HG03442 (cell line): ENCODE data around the gene TMEM198.

Experiments used
- ATAC-seq: cut with Tn5 transposase; IDR thresholded peaks from one replicate; pipeline ENCODE4 v1.9.1; 2021; ENCODE audit warnings: mild to moderate bottlenecking, moderate library complexity; ENCODE audit not compliant: unreplicated experiment

Gene TMEM198

DNA sequence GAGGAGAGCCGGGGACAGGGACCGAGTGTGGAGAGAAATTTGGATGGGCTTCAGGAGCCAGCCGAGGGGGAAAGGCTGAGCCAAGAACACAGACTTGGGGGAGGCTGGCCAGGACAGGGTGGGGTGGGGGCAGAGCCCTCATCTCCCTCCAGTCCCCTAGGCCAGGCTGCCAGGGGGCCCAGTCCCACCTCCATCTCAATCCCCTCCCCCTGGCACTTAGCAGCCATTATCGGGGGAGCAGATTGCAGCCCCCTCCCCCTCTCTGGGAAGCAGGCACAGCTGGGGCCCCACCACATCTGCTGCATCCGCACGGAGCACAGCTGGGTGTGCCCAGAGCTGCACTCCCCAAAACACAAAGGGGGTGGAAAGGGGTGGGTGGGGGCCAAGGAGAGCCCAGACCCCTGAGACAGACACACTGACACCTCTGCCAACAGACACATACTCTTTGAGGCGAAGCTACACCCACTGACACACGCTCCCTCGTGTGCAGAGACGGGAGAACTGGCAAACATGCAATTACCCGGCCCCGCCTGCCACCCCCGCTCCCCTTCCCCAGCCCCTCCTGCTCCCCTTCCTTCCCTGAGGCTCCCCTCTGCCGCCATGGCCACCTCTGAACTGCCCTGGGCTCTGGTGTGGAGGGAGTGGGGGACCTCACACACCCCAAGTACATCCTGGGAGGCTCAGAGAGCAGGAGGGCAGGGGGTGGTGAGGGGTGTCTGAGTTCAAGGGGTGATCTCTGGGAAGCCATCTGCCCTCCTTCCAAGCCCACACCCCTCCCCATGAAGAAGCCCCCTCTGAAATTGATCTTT is 34.7 kb upstream of the TMEM198 start:
- ATAC-seq, result no peak

DNA sequence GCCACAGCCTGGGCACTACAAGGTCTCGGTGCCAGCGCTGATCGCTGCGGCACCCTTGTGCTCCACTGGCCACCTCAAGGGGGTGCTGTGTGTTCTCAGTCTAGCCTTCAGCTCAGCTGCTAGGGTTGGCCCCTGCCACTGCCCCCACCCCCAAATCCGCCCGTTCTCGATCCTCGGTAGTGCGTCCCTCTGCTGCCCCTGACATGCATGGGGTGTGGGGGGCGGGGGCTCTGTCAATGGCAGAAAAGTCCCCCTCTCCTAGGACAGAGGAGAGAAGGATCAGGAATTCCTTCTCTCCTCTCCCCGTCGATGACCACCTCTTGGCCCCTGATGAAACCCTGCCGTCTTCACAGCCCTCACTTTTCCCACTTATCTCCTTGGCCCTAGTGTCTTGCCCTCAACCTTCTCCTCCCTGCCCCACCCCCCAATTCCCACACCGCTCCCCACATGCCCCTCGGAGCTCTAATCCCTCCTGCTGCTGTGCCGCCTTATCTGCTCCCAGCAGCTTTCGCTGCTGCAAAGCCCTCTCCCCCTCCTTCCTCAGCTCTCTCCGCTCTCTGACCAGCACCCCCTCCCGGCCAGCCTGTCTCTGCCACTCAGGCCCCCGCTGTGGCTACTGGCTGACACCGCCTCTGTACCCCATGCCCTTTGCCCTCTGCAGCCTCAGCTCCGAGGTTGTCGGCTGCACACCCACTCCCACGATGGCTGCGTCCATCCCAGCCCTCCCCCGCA is 33.9 kb upstream of the TMEM198 start:
- ATAC-seq, result no peak

DNA sequence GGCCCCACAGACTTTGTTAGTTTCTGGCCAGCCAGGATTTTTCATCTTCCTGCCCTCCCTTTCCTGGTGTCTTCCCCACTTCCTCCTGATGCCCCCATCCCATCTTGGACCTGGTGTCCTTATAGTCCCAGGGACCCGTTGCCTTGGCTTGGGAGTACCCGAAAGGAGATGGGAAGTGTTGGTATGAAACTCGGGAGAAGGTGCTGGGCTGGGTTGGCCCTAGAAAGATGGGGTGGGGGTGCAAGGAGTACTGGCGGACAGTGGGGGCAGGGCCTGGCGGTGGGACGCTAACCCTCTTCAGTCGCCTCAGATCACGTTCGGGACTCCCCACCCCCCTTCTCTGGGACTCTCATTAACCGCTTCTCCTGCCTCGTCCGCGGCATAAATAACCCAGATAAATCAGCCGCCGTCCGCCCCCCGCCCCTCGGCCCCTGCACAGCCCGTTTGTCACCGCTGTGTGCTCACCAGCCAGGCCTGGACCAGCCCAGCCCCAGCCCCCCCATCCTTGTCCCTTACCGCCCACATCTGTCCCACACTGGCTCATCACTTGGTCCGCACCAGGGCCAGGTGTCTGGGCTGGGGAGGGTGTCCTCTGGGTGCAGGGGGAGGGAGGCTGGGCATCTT is 33.2 kb upstream of the TMEM198 start:
- ATAC-seq, result no peak

DNA sequence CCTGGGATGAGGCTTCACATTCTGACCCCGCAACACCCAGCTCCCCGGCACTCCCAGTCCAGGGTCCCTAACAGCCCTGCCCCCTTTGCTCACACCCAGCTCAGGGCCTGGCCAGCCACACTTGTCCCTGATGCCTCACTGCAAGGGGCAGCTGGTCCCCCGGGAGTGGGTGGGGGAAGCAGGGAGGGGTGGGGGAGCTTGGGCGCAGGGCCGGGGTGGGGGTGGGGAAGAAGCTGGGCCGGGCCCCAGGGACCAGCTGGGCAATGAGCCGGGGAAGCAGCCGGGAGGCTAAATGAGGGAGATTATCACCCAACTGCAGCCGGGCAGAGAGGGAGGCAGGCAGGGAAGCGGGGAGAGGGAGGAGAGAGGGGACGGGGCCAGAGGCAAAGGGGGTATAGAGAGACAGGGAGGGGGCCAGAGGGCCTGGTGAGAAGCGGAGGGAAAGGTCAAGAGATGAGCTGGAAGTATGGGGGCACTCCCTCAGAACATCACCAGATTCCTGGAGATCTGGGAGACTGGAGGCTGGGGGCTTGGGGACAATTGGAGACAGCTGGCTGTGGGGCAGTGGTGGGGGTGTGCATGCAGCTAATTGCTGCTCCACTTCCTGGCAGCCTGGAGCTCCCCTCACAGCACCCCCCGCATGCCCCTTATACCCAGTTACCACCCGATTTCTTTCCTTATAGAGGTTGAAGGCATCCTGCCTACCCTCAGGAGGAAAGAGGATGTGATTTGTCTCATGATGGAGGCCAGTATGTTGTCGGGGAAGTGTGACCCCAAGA is 32.1 kb upstream of the TMEM198 start:
- ATAC-seq, result no peak

DNA sequence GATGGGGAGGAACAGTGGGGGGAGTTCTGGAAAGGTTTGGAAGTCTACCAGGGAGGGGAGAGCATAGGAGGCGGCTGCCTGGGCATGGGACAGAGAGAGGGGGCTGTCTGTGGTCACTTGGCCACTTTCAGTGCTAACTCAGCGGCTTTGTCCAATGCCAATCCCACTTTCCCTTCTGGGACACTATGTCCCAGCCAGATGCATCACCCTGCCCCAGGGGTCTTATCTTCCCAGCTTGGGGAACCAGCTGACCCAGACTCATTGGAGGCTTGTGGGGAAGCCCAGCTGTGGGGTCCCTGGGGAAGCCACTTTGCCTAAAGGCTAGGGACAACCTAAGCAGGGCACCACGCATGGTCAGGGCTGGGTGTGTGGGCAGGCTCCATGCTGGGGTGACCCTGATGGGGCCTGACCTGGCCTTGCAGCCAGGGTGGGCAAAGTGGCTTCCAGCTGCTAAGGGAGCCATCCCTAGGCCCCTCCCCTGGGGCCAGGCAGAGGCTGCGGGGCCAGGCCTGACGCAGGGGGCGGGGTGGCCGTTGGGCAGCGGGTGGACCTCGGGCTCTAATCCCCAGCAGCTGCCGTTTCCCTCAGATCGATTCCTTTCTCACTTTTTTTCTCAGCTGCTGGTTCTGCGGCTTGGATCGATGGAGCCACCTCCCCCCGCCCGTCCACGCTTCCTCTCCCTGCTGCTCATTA is 31.2 kb upstream of the TMEM198 start:
- no peak for ATAC-seq

DNA sequence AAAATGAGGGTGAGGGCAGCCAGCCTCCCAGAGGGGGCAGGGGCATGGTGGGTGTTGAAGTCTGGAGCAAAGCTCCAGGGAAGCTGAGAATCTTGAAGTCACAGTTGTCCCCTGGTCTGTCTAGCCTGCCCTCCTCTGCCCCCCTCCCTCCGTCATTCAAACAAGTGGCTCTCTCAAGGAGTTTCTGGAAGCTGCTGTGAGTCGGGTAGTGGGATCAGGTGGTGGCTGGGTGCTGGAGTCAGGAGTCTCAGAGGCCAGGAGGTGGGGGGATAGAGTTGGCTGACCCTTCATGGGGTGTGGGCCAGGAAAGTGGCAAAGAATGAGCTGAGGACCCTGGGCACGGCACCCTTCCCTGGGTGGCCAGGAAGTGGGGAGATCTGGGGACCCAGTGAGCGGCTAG is 30.0 kb upstream of the TMEM198 start:
- no peak for ATAC-seq

DNA sequence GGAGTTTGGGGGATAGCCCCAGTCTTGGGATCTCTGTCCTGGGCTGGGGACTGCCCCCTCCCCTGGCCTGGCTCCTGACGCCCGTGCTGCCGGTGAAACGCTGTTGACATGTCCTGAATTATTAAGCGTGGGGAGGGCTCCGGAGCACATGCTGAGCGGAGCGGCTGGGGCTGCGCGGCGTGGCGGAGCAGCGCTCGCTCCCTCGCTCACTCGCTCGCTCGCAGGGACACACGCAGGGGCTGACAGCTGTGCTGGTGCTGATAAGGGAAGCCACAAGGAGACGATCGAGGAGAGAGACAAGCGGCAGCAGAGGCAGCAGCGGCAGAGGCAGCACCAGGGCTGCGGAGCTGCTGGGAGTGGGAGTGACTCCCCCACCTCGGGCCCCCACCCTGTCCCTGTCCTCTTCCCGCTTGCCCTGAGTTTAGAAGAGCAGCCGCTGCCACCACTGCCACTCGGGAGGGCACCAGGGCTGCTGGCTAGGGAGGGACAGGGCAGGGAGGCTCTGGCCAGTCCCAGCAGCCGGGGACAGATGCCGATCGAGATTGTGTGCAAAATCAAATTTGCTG is 29.5 kb upstream of the TMEM198 start, which contains the start of gene ASIC4:
Gene ASIC4, plus strand, starts transcription at position 287 of the 566 bp plus-strand sequence. Its CDS starts 243 bp downstream, at position 530.
- ATAC-seq, result no peak

DNA sequence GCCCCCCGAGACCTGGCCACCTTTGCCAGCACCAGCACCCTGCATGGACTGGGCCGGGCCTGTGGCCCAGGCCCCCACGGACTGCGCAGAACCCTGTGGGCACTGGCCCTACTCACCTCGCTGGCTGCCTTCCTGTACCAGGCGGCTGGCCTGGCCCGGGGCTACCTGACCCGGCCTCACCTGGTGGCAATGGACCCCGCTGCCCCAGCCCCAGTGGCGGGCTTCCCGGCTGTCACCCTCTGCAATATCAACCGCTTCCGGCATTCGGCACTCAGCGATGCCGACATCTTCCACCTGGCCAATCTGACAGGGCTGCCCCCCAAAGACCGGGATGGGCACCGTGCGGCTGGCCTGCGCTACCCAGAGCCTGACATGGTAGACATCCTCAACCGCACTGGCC is 29.0 kb upstream of the TMEM198 start:
- no peak for ATAC-seq

DNA sequence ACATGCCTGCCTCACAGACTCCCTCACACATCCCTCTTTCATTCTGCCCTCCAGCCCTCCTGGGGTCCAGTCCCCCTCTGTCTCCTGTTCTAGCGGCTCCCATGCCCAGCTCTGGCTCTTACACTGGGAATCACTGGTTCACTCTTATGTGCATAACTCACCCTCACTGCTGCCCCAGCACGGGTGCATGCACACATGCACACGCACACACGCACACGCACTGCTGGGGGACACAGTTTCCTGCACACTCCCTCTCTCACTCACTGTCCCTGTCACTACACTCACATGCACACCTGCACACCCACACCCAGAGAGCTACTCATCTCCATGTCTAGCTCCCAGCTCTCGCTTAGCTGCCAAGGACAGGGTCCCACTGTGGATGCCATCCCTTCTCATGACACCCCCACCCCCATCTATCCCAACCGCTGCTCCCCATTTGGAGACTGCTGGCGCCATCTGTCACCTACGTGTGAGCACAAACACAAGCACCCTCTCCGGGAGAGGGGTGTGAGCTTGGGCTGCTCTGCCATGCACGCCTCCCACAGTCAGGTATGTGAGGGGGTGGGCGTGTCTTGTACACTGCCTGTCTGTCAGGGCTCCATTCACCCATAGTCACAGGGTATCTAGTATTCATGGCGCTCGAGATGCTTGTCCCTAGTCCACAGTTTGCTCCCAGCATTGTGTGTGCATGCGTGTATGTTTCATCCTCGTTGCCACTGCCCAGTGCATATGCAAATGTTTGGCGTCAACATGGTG is 27.8 kb upstream of the TMEM198 start:
- ATAC-seq, result no peak

DNA sequence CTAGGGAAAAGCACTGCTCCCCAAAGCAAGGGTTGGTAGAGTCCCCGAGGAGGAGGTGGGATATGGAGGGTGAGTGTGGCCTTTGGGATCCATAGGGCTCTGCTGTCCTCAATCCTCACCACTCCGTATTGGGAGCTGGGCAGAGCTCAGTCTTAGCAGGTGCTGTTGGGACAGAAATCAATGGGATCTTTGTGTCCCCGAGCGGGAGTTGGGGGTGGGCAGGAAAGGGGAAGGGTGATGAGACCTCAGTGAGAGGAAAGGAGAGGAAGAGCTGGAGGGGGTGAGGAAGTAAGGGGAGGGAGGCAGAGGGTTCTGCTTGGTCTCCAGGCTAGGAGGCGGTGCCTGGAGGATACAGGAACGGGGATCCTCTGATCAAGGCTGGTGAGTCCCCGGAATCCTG is 26.9 kb upstream of the TMEM198 start:
- no peak for ATAC-seq

DNA sequence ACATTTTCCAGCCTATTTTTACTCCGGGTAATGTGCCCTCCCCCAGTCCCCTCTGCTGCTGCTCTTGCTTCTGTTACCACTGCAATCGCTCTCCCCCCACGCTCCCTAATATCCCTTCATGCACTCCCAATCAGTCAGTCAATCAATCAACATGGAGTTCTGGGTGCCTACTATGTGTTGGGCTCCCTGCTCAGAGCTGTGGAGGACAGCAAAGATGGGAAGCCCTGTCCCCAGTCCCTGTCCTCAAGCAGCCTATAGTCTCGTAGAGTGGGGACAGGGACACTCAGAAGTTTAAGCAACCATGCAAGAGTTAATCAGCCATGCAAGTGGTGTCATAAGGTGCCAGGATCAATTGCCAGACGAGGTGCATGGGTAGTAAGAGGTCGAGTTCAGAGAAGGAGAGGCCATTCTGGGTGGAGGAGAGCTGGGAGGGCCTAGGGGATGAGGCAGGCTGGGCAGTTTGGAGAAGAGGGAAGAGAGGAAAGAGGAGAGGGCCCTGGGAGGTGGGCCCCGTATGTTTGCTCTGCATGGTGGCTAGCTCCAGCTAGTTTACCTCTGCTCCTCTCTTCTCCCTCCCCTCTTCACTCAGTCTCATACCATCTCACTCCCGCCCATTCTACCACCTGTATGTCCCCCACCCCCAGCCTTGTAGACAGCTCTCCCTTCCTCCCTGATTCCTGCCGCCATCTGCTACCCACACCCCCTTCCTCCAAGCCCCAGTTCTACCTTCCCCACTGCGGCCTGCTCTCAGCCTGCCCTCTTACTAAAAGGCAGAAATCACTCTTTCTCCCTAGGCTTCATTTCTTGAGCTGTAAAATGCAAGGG is 25.7 kb upstream of the TMEM198 start:
- no peak for ATAC-seq

DNA sequence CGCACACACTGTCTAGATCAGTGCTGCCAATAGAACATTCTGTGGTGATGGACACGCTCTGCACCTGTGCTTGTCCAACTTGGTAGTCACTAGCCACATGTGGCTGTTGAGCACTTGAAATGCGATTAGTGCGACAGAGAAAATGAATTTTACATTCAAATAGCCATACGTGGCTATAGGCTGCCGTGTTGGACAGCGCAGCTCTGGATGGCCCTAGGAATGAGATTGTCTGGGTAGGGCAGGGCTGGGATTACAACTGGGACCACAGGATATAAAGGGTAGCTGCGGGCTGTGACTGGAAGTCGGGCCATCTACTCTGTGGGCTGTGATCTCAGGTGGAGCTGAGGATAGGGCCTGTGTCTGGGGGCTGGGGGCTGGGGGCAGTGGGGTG is 24.3 kb upstream of the TMEM198 start:
- no peak for ATAC-seq

DNA sequence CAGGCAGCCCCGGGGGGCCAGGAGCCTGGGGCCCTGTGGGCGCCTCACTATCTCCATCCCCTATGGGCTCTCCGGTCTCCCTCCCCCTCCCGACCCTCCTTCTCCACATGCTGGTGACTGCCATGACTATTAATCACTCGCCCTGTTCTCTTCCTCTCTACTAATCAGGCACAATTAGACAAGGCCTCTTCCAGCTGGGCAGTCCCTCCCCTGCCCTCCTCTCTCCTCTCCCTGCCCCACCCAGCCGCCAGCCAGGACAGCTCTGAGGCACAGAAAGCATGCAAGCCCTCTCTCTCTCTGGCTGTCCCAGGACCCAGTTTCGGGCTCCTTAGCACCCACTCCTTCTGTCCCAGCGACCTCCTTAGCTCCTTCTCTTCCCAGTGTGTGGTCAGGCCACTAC is 23.7 kb upstream of the TMEM198 start:
- ATAC-seq, result no peak

DNA sequence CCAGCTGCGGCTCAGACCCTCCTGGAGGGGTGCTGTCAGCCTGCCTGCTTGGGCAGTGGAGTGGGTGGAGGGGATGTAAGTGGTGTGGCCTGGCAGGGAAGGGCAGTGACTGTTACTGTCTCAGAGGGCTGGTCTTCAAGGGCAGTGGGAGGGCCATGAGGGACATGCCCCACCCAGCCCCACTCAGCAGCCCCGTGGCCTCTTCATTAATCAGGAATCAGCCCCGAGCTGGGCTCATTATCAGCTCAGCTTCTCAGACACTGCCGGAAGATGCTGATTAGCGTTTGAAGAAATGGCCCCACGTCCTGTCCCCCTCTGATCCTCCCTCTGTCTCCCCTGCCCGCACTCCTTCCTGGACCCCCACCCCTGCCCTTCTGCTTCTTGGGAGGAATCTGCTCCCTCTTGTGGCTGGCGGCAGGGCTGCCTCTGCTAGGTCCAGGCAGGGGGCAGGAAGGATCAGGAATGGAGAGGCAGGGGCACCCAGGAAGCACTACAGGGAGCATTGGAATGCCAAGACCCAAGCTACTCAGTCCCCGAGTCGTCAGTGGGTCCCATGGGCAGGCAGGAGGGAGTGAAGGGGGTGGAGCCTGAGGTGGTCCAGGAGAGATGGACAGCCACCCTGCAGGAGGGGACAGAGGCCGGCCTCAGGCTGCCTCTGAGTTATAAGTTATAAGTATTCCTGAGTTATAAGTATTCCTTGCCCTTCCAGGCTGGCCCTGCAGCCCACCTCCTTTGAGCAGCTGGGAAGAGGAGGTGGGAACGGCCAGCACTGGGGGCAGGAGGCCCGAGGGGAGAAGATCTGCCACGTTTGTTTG is 22.6 kb upstream of the TMEM198 start:
- ATAC-seq, result no peak

DNA sequence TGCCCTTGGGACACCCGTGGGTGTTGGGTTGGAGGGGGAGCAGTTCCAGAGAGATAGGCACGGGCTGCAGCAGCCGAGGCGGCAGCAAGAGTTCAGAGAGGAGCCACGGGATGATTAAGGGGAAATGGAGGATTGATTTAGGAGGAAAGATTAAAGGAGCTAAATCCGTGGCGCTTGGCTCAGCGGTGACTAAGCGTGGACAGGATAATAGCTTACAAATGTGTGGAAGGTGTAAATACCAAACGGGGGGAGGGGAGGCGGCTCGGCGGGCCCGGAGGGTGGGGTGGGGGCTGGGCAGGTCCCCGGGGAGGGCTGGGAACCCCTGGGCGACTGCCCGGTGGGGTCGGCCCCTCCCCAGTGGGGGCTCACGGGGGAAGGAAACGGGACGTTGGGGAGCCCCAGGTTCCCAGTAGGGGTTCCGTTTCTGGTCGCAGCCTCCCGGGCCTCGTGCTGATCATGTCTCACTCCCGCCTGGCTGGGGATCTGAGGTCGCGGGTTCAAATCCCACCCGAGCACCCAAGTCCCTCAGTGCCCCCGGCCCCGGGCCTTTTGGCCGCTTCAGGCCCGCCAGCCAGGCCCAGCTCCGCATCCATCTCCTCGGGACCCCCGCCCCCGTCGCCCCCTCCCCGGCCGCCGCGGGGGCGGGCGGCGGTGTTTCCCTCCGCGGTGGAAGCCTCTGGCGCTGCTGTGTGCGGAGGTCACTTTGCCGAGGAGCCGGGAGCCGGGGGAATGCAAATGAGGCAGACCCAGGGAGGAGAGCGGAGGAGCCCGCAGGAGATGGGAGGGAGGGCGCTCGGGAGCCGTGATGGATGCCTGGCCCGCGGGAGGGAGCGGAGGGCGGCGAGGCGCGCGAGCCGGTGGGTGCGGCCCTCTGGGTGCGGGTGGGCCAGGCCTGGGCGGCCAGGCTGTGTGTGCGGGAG is 21.5 kb upstream of the TMEM198 start:
- no peak for ATAC-seq

DNA sequence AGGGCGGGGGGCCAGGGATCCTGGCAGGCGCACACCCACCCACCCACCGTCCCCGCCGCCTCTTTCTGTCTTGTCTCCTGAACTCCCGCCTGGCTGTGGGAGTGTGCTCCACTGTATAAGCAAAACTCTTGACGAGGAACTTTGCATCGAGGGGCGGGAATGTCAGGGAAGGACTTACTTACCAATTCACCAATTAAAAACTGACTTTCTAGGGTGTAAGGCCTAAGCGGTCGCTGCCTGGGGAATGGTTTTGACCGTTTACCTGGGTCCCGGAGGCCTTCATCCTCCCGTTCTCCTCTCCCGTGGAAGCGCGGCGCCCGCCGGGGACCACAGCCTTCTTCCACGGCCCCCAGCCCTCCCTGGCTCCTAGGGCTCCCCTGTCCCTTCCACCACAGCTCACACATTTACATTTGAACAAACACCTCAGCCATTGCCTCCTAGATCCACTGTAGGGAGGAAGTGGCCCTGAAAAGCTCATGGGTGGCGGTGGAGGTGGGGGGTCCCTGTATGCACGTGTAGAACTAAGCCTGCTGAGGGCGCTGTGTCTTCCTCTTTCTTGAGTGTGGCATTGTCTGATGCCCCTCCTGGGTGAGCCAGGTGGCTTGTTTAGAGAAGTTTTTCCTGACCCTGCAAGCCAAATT is 20.7 kb upstream of the TMEM198 start:
- no peak for ATAC-seq
